HL-60/S4 (cell line): Measurements from ENCODE around the gene TRAF4.

Experiments used
- in situ Hi-C: fragments of 300-500 bp; cut with MboI; formaldehyde crosslinking; loops from 2 replicates; pipeline ENCODE4 v1.14.3; 2022; ENCODE audit warnings: low sequenced_read_pairs

TRAF4 gene

DNA sequence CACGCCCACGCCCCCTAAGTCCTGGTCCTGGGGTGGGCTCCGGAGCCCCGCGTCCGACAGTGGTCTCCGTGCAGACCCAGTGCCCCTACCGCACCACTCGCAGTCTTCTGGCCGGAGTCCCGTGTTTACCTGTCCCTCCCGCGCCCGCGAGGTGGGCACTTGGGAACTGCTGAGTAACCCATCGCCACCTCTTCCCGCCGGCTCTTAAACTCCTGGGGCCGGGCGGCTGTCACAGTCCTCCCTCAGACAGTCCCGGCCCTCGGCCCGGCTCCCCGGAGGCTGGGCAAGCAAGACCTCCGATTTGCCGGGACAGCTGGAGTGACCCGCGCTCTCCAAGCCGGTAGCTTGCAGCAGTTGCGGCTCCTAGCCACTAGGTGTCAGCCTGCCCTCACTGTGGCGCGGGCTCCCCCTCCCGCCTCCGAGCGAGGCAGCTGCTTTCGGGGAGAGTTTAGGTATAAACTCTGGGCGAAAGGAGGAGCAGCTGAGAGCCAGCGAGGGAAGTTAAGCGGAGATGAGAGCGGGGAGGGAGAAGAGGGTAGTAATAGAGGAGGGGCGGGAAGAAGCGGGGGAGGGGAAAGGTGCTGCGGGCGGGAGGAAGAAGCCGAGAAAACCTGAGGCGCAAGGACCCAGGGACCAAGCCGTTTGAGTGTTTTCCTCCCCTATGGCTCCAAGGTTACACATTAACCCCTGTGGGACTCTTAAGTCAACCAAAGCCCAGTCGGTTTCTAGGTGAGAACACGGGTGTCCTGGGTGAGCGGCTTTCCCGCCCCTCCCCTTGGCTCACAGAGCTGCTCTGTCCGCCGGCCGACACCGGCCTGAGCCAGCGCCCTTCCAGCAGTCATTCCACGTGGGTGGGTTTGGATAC, 17.0 kb upstream of the TRAF4 start:
- in situ Hi-C loops: loop anchor here (25.0 kb wide), 1 partner anchor 385 kb away; no protein-coding TSS in a partner anchor

DNA sequence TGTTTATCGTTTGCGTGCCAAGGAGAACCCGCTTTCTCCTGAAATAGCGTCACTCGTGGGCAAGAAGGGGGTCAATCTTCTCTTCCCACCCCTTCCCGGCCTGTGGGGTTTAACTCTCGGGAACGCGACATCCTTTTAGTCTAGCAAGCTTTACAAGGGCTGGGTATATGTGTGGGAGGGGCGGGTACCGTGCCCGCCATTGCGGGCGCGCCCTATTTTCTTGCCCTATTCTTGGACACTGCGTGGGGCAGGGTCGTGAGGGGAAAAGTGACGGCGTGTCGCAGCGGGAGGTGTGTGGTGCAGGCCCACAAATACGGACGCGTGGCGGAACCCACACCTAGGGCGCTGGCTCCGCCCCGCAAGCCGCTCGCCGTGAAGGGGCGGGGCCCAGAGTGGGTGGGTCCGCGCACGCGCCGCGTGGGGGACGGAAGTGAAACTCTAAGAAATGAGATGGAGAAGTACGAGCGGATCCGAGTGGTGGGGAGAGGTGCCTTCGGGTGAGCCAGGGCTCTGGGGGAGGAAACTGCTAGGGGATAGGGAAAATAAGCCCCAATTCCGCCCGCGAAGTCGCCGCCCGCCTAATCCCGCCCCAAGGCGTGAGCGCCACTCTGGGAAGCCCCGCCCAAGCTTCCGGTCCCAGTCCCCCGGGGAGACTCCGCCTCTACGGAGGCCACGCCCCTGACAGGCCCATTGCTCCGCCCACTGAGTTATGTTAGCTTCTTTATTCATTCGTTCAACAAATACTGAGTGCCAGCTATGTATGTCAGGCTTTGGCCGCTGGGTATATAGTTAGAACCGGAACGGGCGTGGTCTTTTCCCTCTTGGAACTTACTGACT, 15.2 kb upstream of the TRAF4 start, which contains the start of gene NEK8:
TSS of gene NEK8 (plus strand) at position 425 of the 837 bp plus-strand sequence. CDS start at position 451, 26 bp downstream.
- in situ Hi-C loops: loop anchor here (25.0 kb wide), 1 partner anchor 384 kb away; no protein-coding TSS in a partner anchor

DNA sequence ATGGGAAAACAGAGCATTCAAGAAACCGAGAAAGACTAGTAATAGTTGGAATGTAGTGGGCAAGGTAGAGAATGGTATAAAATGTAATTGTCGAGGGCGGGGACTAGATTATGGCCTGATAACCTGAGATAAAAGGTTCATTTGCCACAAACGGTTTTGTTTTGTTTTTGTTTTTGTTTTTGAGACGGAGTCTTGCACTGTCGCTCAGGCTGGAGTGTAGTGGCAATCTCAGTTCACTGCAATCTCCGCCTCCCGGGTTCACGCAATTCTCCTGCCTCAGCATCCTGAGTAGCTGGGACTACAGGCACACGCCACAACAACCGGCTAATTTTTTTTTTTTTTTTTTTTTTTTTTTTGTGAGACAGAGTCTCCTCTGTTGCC, 13.9 kb upstream of the TRAF4 start:
- in situ Hi-C loops: loop anchor here (25.0 kb wide), 1 partner anchor 382 kb away; no protein-coding TSS in a partner anchor

DNA sequence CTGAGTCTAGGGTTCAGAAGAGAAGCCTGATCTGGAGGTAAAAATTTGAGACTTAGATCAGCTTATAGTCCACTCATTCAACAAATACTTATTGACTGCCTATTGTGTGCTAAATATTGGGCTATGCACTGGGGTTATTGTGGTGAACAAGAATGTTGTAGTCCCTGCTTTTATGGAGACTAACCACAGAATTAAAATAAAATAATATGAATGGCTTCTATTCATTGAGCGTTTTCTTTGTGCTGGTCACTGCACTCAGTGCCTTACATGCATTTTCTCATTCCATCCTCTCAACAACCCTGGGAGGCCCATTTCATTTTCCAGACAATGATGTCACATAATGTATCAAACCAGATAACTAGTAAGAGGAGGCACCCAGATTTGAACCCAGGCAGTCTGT, 10.5 kb upstream of the TRAF4 start:
- in situ Hi-C loops: loop anchor here (25.0 kb wide), 1 partner anchor 379 kb away; no protein-coding TSS in a partner anchor

DNA sequence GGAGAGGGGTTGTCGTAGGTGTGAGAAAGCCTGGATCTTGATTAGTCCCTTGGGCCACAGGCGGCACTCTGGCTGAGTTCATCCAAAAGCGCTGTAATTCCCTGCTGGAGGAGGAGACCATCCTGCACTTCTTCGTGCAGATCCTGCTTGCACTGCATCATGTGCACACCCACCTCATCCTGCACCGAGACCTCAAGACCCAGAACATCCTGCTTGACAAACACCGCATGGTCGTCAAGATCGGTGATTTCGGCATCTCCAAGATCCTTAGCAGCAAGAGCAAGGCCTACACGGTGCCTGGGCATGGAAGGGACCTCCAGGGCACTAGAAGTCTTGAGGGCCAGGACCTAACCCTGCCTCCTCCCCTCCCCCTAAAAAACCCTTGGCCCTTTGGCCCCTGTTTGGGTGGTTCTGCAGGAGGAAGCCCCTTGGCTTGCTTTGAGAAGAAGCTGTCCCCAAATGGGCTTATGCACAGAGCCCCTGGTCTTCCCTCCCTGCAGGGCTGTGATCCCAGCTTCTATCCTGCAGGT, 9.0 kb upstream of the TRAF4 start:
- in situ Hi-C loops: loop anchor here (25.0 kb wide), 1 partner anchor 378 kb away; no protein-coding TSS in a partner anchor

DNA sequence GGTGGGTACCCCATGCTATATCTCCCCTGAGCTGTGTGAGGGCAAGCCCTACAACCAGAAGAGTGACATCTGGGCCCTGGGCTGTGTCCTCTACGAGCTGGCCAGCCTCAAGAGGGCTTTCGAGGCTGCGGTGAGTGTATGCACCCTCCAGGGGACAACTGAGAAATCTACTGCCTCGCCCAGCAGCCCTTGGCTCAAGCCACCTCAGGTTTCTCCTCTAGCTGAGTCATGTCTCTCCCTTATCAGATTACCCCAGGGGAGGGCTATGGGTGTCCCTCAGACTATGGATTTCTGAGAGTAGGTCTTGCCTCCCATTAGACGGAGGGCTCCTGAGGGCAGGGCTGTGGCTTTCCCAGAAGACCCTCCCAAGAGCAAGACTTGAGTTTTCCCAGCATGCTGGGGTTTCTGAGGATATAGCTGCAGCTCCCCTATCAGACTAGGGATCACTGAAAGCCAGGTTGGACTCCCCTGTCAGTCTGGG, 8.5 kb upstream of the TRAF4 start:
- in situ Hi-C loops: loop anchor here (25.0 kb wide), 1 partner anchor 377 kb away; no protein-coding TSS in a partner anchor

DNA sequence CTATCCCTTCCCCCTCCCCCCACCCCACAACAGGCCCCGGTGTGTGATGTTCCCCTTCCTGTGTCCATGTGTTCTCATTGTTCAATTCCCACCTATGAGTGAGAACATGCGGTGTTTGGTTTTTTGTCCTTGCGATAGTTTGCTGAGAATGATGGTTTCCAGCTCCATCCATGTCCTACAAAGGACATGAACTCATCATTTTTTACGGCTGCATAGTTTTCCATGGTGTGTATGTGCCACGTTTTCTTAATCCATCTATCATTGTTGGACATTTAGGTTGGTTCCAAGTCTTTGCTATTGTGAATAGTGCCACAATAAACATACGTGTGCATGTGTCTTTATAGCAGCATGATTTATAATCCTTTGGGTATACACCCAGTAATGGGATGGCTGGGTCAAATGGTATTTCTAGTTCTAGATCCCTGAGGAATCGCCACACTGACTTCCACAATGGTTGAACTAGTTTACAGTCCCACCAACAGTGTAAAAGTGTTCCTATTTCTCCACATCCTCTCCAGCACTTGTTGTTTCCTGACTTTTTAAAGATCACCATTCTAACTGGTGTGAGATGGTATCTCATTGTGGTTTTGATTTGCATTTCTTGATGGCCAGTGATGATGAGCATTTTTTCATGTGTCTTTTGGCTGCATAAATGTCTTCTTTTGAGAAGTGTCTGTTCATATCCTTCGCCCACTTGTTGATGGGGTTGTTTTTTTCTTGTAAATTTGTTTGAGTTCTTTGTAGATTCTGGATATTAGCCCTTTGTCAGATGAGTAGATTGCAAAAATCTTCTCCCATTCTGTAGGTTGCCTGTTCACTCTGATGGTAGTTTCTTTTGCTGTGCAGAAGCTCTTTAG, 7.7 kb upstream of the TRAF4 start:
- in situ Hi-C loops: loop anchor here (25.0 kb wide), 1 partner anchor 376 kb away; no protein-coding TSS in a partner anchor

DNA sequence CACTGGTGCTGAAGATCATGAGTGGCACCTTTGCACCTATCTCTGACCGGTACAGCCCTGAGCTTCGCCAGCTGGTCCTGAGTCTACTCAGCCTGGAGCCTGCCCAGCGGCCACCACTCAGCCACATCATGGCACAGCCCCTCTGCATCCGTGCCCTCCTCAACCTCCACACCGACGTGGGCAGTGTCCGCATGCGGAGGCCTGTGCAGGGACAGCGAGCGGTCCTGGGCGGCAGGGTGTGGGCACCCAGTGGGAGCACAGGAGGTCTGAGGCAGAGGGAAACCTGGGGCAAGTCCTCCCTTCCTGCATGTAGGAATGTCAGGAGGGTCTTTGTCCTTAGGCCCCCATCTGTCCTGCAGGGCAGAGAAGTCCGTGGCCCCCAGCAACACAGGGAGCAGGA, 6.5 kb upstream of the TRAF4 start:
- in situ Hi-C loops: loop anchor here (25.0 kb wide), 1 partner anchor 375 kb away; no protein-coding TSS in a partner anchor

DNA sequence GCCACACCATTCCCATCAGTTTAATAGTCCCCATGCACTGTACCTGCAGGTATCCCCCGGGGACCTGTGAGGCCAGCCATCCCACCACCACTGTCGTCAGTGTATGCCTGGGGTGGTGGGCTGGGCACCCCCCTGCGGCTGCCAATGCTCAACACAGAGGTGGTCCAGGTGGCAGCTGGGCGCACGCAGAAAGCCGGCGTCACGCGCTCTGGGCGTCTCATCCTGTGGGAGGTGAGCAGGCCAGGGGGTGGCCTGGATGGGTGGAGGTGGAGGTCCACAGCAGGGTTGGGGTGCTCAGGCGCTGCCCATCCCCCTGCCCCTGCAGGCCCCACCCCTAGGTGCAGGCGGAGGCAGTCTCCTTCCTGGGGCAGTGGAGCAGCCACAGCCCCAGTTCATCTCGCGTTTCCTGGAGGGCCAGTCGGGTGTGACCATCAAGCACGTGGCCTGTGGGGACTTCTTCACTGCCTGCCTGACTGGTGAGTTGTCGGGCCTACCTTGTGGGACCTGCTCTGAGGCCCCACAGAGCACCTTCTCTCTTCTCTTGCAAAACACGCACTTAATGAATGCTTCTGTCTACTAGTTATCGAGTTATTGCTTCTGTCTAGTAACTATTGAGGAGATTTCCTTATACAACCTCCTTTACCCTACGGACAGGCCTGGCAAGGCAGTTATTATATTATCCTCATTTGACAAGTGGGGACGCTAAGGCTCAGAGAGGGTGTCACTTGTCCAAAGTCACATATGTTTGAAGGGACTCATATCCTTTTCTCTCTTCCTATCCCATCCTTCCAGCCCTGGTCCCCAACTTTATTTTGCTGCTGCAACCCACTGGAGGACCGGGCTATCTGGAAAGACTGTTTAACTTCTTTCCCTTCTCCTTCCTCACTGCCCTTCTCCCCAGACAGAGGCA, 5.8 kb upstream of the TRAF4 start:
- in situ Hi-C loops: loop anchor here (25.0 kb wide), 1 partner anchor 374 kb away; no protein-coding TSS in a partner anchor

DNA sequence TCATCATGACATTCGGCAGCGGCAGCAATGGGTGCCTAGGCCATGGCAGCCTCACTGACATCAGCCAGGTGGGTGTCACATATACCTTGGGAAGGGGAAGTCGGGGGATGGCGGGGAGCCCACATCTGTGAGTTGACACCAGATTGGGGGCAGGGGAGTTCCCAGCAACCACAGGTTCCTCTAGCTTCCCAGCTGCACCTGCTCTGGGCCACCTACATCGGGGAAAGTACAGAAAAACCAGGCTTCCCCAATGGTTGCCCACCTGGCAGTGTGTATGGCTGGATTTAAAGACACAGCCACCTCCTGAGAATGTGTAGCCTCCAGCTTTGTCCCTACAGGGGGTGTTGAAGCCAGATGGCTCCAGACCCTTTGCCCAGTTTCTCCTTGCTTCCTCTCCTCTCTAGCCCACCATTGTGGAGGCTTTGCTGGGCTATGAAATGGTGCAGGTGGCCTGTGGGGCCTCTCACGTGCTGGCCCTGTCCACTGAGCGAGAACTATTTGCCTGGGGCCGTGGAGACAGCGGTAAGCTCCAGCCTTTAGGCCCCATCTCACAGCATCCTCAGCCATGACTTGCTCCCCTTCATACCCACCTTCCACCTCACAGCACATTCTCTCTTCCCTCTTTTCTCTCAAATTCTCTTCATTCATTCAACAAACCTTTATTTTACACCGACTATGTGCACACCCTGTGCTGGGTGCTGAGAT, 5.0 kb upstream of the TRAF4 start:
- in situ Hi-C loops: loop anchor here (25.0 kb wide), 1 partner anchor 373 kb away; no protein-coding TSS in a partner anchor

DNA sequence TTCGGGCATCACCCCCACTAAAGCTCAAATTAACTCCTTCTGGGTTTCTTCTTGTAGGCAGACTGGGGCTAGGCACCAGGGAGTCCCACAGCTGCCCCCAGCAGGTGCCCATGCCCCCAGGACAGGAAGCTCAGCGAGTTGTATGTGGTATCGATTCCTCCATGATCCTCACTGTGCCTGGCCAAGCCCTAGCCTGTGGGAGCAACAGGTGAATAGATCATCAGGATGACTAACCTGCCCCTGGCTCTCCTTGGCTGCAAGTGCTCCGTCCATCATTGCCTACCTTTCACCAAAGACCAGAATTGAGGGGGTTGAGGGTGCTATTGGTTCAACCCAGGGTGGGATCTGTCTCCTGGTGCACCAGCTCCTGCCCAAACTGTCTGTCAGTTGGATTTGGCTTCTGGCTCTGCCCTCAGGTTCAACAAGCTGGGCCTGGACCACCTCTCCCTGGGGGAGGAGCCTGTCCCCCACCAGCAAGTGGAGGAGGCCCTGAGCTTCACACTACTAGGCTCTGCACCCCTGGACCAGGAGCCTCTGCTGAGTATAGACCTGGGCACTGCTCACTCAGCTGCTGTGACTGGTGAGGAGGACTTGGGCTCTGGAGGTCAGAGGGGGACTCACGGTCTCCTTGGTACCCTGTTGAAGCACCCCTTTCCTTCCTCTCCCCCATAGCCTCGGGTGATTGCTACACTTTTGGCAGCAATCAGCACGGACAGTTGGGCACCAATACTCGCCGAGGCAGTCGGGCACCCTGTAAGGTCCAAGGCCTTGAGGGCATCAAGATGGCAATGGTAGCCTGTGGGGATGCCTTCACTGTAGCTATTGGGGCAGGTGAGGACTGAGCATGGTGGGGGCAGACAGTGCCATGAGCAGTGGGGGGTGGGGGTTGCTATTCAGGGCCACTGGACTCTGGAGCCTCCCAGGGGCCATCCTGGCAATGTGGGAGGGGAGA, 3.1 kb upstream of the TRAF4 start:
- in situ Hi-C loops: loop anchor here (25.0 kb wide), 1 partner anchor 372 kb away; no protein-coding TSS in a partner anchor

DNA sequence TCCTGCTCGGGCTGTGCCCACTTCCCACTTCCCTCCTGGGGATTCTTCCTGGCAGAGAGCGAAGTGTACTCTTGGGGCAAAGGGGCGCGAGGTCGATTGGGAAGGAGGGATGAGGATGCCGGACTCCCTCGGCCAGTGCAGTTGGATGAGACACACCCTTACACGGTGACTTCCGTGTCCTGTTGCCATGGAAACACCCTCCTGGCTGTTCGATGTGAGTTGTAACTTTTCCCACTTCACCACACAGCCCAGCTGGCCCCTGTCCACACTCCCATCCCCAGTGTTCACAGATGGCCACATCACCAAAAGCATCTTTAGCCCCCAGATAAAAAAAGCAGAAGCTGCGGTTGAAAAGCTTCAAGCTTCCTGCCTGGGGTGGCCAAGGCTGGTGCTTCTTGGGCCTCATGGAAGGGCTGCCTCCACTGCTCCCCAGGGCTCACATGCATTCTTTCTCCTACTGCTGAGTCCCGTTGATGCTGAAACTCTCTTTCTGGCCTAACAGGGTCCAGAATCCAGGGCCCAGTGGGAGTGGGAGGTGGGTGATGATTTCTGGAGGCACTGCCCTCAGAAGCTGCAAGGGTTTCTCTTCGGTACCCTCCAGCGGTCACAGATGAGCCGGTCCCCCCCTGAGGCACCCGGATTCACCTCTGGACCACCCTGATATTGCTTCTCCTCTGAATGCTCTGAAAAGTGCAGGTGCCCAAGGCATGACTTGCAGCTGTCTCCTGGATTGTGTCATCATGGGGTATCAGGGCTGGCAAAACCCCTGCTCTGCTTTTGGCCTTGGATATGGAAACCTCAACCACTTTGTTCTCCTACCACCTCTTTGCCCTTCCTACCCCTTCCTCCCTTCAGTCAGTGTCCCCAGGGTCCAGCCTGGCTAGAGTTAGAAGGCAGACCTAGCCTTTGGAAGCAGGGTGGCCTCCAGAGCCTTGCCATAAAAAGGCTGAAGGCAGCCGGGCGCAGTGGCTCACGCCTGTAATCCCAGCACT, 2.2 kb upstream of the TRAF4 start:
- in situ Hi-C loops: loop anchor here (25.0 kb wide), 1 partner anchor 371 kb away; no protein-coding TSS in a partner anchor

DNA sequence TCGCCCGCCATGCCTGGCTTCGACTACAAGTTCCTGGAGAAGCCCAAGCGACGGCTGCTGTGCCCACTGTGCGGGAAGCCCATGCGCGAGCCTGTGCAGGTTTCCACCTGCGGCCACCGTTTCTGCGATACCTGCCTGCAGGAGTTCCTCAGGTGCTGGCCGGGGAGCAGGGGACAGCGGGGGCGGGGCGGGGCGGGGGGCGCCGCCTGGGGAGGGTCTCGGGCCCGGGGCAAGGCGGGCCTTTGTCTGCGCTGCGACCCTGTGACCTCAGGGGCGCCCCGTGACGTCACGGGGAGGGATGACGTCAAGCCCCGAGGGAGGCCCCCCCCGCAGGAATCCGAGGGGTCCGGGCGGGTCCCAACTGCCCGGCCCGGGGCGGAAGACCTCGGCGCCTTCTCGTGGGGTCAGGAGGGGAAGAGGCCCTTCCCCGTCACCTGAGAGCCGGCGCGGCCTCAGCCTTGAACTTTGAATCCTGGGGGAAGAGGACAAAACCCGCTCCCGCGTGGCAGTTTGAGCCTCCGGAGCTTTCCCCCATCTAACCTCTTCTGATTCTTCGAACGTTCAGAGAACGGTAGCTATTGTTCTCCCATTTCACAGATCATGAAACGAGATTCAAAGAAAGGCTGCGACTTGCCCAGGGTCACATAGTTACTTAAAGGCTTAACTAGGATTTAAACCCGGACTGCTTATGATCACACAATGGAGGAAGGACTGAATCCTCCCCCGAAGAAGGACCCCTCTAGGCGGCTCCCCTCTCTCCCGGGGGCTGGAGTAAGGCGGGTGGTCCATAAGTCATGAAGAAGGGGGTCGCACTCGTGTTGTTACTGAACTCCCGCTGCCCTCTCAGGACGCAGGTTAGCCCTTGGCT, 527 bp downstream of the TRAF4 start:
- in situ Hi-C loops: loop anchor here (25.0 kb wide), 1 partner anchor 368 kb away; no protein-coding TSS in a partner anchor

DNA sequence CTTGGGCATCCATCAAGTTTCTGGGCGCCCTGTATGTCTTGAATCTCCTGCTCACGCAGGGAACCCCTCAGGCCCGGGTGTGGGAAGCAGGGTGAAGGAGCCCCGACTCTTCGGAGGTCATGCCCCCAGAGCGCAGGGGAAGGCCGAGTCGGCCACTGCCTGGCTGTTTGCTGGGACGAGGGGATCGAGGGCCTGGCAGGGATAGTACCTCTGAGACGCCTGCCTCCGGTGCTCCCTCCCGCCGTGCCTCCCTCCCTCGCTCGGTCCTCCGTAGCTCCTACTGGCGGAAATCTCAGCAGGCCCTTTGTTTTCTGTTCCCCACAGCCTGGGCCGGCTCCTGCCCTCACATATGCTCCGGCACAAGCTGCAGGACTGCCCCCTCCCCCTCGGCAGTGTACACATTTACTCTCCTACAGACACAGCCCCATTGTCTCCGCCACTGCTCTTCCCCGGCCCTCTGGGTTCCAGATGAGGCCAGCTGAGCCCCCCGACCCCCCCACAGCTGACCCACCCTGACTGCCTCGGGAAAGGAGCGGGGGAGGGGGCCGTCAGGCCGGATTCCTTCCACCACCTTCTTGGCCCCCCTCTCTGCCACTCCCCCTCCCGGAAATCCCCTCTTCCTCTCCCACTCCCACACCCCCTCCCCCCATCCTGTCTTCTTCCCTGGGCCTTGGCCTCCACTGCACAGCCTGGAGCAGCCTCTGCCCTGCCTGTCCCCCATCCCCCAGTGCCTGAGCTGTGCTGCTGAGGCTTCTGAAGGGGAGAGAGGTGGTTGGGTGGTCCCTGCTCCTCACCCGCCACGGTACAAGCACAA, 1.4 kb downstream of the TRAF4 start:
- in situ Hi-C loops: loop anchor here (25.0 kb wide), 1 partner anchor 367 kb away; no protein-coding TSS in a partner anchor
